G401.6 (cell line): ENCODE data around the gene CLIC4.
"Not testable (repeated sequence)": the region's sequence is repeated elsewhere in the genome, so short reads cannot be mapped to it uniquely, and the experiment has no call there.

Experiments
- FAIRE-seq: peaks from 2 replicates; lab custom pipeline; 2012; peaks lifted over from hg19 to GRCh38; lab: Jason Lieb, UNC

The CLIC4 gene

GRCh38 chr1:24878775-24879742 lies 133.8 kb downstream of the CLIC4 start:
- FAIRE-seq = no peak

- FAIRE-seq = no peak
Measured at GRCh38 chr1:24881034-24881433, 135.8 kb downstream of the CLIC4 start.

- FAIRE-seq = no peak
Measured at GRCh38 chr1:24884751-24885150, 139.5 kb downstream of the CLIC4 start.

- FAIRE-seq = no peak
Measured at GRCh38 chr1:24886241-24886640, 141.0 kb downstream of the CLIC4 start.

- FAIRE-seq = no peak
Measured at GRCh38 chr1:24888061-24888970, 143.1 kb downstream of the CLIC4 start.

GRCh38 chr1:24888971-24889676 lies 143.9 kb downstream of the CLIC4 start:
- FAIRE-seq = no peak

GRCh38 chr1:24890887-24891286 lies 145.6 kb downstream of the CLIC4 start:
- FAIRE-seq = no peak

- not testable (repeated sequence) for FAIRE-seq
Measured at GRCh38 chr1:24891367-24891766, 146.1 kb downstream of the CLIC4 start.

GRCh38 chr1:24892188-24893153 lies 147.2 kb downstream of the CLIC4 start:
- FAIRE-seq = no peak

- no peak for FAIRE-seq
Measured at GRCh38 chr1:24893431-24893830, 148.2 kb downstream of the CLIC4 start.
